Measurements from ENCODE around the gene ADORA1.

Gene ADORA1

GRCh38 chr1:203167913-203168200 is 40.3 kb downstream of the ADORA1 start:
- no peak for DNase-seq (ENCODE audit: low read depth in 1 of 2, low spot score in 1 of 2)
- H3K27me3 ChIP-seq (ENCODE audit: insufficient read depth, poor library complexity, severe bottlenecking), result no peaks in the 10 kb centered on the region
- no peak overlapping the region for H3K4me3 ChIP-seq (replicated peaks; ENCODE audit: insufficient read depth, low read length)
- H3K27ac ChIP-seq (replicated peaks), result no peak overlapping the region
- TF ChIP-seq GABPA (IDR thresholded peaks at IDR 0.05; ENCODE audit: low read depth) (no peak), REST (IDR thresholded peaks at IDR 0.05; ENCODE audit: insufficient replicate concordance, low read depth) (no peak)

GRCh38 chr1:203168256-203168786 is 40.8 kb downstream of the ADORA1 start:
- Histone ChIP-seq H3K27ac (replicated peaks) (no peak overlapping the region), H3K27me3 (ENCODE audit: insufficient read depth, poor library complexity, severe bottlenecking) (no peaks in the 10 kb centered on the region), H3K4me3 (replicated peaks; ENCODE audit: insufficient read depth, low read length) (no peak overlapping the region)
- TF ChIP-seq SPI1 (IDR thresholded peaks at IDR 0.05; ENCODE audit: borderline replicate concordance, low read depth) (no peak), POLR2AphosphoS5 (IDR thresholded peaks at IDR 0.05; ENCODE audit: low read depth) (no peak), GABPA (IDR thresholded peaks at IDR 0.05; ENCODE audit: low read depth) (no peak), CTCF (IDR thresholded peaks at IDR 0.05; ENCODE audit: insufficient read depth, low read length) (no peak), REST (IDR thresholded peaks at IDR 0.05; ENCODE audit: insufficient replicate concordance, low read depth) (no peak)
- DNase-seq (ENCODE audit: low read depth in 1 of 2, low spot score in 1 of 2), result no peak

- TF ChIP-seq SPI1 (IDR thresholded peaks at IDR 0.05; ENCODE audit: borderline replicate concordance, low read depth) (no peak), POLR2AphosphoS5 (IDR thresholded peaks at IDR 0.05; ENCODE audit: low read depth) (no peak), CTCF (IDR thresholded peaks at IDR 0.05; ENCODE audit: insufficient read depth, low read length) (no peak), GABPA (IDR thresholded peaks at IDR 0.05; ENCODE audit: low read depth) (no peak), REST (IDR thresholded peaks at IDR 0.05; ENCODE audit: insufficient replicate concordance, low read depth) (no peak)
- no peak overlapping the region for H3K27ac ChIP-seq (replicated peaks)
- no peak for DNase-seq (ENCODE audit: low read depth in 1 of 2, low spot score in 1 of 2)
Measured at GRCh38 chr1:203168991-203169390, 41.5 kb downstream of the ADORA1 start.

More at GRCh38 chr1:203168991-203169390, 41.5 kb downstream of the ADORA1 start:
- no peak overlapping the region for H3K4me3 ChIP-seq (replicated peaks; ENCODE audit: insufficient read depth, low read length)
- no peaks in the 10 kb centered on the region for H3K27me3 ChIP-seq (ENCODE audit: insufficient read depth, poor library complexity, severe bottlenecking)
